AG10803 (cell line): ENCODE measurements around the gene PADI1.
A peak's percentile ranks its signal among the peaks of the same experiment; 100 is the strongest.

Experiments
- DNase-seq: peaks from one replicate; pipeline ENCODE4 v3.0.0; 2010; ENCODE audit warnings: low read depth
- H3K4me3 ChIP-seq: 2 replicates; pipeline ENCODE4 v1.5.1; 2011; ENCODE audit warnings: mild to moderate bottlenecking, low read length, control low read depth
- TF ChIP-seq, protein P1 (sequence below): conservative IDR thresholded peaks from 2 replicates; pipeline ENCODE4 v1.5.1; 2011; ENCODE audit warnings: mild to moderate bottlenecking, low read length, control low read depth, inconsistent platforms

The PADI1 gene

DNA sequence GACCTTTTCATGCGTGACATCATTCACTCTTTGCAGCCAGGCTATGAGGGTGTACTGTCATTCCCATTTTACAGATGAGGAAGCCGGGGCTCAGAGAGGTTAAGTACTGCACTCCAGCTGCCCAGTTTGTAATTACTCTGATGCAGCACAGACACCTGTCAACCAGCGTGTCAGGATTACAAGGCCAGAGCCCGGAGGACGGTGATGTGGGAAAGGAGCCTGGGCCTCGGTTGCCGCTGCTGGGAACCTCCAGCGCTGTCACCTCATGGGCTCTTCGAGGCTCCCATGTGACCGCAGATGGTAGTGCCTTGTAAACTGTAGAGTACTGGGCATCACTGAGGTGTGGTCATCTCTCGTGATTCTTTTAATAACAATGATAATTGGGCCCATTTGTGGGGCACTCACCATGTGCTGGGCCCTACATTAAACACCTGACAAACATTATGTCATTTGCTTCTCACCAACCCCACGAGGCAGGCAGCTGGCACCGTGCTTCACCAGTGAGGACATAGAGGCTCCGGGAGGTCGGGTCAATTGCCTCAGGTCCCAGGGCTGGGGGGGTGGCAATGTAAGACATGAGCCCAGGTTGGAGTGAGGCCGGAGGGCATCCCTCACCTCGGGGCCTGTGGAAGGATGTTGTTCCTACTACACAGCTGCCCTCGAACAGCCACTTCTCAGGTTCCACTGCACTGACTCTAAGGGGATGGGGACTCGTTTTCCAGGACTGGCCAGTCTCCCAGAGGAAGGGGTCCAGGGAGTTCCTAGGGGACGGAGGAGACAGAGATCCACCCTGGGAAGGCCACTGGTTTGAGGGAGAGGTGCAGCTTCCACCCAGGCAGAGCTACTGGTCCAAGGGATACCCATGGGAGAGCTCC lies 42.8 kb upstream of the PADI1 start:
- H3K4me3 ChIP-seq, result no peak overlapping the region
- TF ChIP-seq, protein P1, sequence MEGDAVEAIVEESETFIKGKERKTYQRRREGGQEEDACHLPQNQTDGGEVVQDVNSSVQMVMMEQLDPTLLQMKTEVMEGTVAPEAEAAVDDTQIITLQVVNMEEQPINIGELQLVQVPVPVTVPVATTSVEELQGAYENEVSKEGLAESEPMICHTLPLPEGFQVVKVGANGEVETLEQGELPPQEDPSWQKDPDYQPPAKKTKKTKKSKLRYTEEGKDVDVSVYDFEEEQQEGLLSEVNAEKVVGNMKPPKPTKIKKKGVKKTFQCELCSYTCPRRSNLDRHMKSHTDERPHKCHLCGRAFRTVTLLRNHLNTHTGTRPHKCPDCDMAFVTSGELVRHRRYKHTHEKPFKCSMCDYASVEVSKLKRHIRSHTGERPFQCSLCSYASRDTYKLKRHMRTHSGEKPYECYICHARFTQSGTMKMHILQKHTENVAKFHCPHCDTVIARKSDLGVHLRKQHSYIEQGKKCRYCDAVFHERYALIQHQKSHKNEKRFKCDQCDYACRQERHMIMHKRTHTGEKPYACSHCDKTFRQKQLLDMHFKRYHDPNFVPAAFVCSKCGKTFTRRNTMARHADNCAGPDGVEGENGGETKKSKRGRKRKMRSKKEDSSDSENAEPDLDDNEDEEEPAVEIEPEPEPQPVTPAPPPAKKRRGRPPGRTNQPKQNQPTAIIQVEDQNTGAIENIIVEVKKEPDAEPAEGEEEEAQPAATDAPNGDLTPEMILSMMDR, result no peak
- DNase-seq, result no peak

DNA sequence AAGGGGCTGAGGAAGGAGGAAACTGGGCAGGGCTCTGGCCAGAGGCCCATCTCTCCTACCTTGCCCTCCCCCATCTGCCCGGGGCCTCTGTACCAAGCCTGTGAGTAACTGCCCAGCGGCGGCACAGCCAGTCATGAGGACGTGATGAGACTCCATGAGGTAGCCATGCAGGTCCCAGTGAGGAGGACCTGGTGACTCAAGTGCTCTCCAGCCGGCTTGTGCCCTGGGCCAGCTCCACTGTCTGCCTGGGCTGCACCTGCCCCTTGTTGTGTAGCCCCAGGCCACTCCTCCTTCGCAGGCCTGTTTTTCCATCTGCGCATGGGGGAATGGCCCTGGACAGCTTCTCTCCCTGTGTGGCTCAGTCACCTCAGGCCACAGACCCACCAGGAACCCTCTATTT lies 42.0 kb upstream of the PADI1 start:
- H3K4me3 ChIP-seq, result no peak overlapping the region
- TF ChIP-seq, protein P1, result no peak
- DNase-seq, result no peak

DNA sequence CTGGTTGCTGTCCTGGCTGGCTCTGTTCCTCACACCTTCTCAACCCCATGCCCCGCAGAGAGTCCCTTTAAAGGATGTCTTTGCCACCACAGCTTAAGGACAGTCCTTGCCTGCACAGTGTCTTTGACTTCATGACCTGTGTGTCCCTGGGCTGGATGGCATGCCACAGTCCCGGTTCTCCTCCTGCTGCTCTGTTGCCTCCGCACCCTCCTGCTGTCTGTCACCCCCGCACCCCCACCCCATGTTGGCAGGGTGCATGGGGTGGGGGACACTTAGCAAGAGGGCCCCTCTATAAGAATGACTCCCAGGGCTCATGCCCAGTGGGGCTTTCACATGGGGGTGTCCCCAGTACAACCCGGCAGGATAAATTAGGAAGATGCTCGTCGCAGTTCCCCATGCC lies 41.6 kb upstream of the PADI1 start:
- TF ChIP-seq, protein P1, result no peak
- no peak for DNase-seq
- no peak overlapping the region for H3K4me3 ChIP-seq

- TF ChIP-seq, protein P1, result no peak
- no peak for DNase-seq
- no peak overlapping the region for H3K4me3 ChIP-seq
These were observed 40.9 kb upstream of the PADI1 start for GRCh38 chr1:17163789-17164666.

DNA sequence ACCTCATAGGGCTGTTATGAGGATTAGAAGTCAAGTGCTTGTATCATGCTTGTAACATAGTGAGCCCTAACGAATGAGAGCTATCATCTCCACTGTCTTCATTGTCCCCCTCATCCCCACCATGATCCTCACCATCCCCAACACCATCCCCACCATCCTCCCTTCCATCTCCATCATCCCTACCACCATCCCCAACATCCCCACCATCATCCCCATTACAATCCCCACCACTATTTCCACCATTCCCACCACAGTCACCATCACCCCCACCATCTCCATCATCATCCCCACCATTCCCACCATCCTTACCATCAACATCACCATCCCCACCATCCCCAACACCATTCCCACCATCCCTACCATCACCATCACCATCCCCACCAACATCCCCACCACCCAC lies 39.1 kb upstream of the PADI1 start:
- H3K4me3 ChIP-seq, result no peak overlapping the region
- no peak for DNase-seq
- TF ChIP-seq, protein P1, result no peak

DNA sequence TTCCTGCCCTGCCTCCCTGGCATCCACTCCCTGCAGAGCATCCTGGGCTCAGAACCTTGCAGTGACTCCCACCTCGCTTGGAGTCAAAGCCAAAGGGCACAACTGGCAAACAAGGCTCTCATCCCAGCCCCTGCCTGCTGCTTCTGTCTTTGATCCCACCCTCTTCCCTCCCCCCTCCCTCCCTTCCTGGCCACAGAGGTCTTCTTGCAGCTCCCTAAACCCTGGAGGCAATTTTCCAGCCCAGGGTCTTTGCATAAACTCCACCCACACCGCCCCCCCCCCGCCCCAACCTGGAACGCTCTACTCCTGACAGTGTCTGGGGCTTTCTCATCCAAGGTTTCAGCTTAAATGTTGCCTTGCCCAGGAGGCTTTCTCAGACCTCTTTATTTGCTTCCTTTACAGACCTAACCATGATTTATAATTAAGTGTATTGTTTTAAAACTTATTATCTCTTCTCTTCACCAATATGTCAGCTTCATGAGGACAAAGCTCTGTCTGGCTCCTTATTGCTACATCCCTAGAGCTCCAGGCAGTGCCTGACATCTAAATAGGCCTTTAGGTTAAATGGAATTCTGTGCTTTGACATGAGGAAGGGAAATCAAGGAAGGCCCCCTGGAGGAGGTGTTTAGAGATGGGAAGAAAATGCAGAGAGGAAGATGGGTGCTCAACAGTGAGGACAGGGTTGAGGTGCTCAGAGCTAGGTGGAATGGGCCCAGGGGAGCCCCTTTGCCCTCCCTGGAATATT lies 37.7 kb upstream of the PADI1 start:
- peak; percentile 26 for DNase-seq
- H3K4me3 ChIP-seq, result no peak overlapping the region
- TF ChIP-seq, protein P1, result no peak
